AG09319 (cell line): ENCODE data around the gene P2RX4.

Source experiments
- DNase-seq: peaks from one replicate; pipeline ENCODE4 v3.0.0-alpha.2; 2010; ENCODE audit warnings: low read depth; ENCODE audit errors: extremely low read depth
- CTCF ChIP-seq: IDR thresholded peaks from 2 replicates; pipeline ENCODE4 v1.5.1; 2011; ENCODE audit warnings: low read depth, mild to moderate bottlenecking, inconsistent platforms, low read length, moderate library complexity

P2RX4 gene

GRCh38 chr12:121182222-121182893, 27.6 kb upstream of the P2RX4 start:
- no peak for TF ChIP-seq CTCF
- no peak for DNase-seq

- TF ChIP-seq CTCF, result no peak
- no peak for DNase-seq
Measured at GRCh38 chr12:121184425-121184824, 25.5 kb upstream of the P2RX4 start.

- DNase-seq, result no peak
- no peak for TF ChIP-seq CTCF
Measured at GRCh38 chr12:121184984-121185889, 24.7 kb upstream of the P2RX4 start.

- no peak for TF ChIP-seq CTCF
- no peak for DNase-seq
Measured at GRCh38 chr12:121186826-121187225, 23.1 kb upstream of the P2RX4 start.

- DNase-seq, result no peak
- TF ChIP-seq CTCF, result no peak
Measured at GRCh38 chr12:121187501-121187900, 22.4 kb upstream of the P2RX4 start.

GRCh38 chr12:121188227-121188626, 21.7 kb upstream of the P2RX4 start:
- no peak for TF ChIP-seq CTCF
- DNase-seq, result no peak

GRCh38 chr12:121189131-121189530, 20.8 kb upstream of the P2RX4 start:
- no peak for TF ChIP-seq CTCF
- no peak for DNase-seq
